Subcutaneous abdominal adipose tissue (tissue), 5 donors: ENCODE data around the gene TMPRSS4.

Experiments
- H3K27ac ChIP-seq: one replicate; pipeline ENCODE4 v1.7.0; 2013; ENCODE audit warnings: low read depth, mild to moderate bottlenecking, inconsistent platforms, low read length, moderate library complexity
- H3K27me3 ChIP-seq, 5 donors: one replicate each; pipeline ENCODE4 v1.7.0; 2013; ENCODE audit warnings: low read length in 5 of 5, inconsistent platforms in 1 of 5; ENCODE audit not compliant: control insufficient read depth in 5 of 5, insufficient read depth in 4 of 5
- H3K36me3 ChIP-seq, 5 donors: one replicate each; pipeline ENCODE4 v1.7.0; 2013; ENCODE audit warnings: low read length in 5 of 5; ENCODE audit not compliant: control insufficient read depth in 5 of 5, insufficient read depth in 5 of 5
- H3K4me1 ChIP-seq, 5 donors: one replicate each; pipeline ENCODE4 v1.7.0; 2013; ENCODE audit warnings: low read length in 5 of 5, mild to moderate bottlenecking in 3 of 5, moderate library complexity in 1 of 5; ENCODE audit not compliant: control insufficient read depth in 5 of 5, insufficient read depth in 5 of 5
- H3K4me3 ChIP-seq, 5 donors: one replicate each; pipeline ENCODE4 v1.7.0; 2013; ENCODE audit warnings: low read length in 5 of 5, low read depth in 1 of 5
- H3K9ac ChIP-seq, 5 donors: one replicate each; pipeline ENCODE4 v1.7.0; 2013; ENCODE audit warnings: low read length in 5 of 5, mild to moderate bottlenecking in 4 of 5, moderate library complexity in 3 of 5
- H3K9me3 ChIP-seq, 5 donors: one replicate each; pipeline ENCODE4 v1.7.0; 2013; ENCODE audit warnings: low read length in 5 of 5; ENCODE audit not compliant: control insufficient read depth in 5 of 5
- donor health status: healthy.
- donor health status: healthy.
- donor health status: healthy.
- donor health status: healthy.
- donor health status: healthy.

TMPRSS4 gene

GRCh38 chr11:118132385-118133151 lies 55.7 kb downstream of the TMPRSS4 start:
- H3K4me1 ChIP-seq = peaks cover 0 to 11% (median 0%) of the 10 kb centered on the region in 5 donors
- H3K4me3 ChIP-seq = no peak overlapping the region
- H3K9ac ChIP-seq = no peak overlapping the region
- peaks cover 0 to 19% (median 6%) of the 10 kb centered on the region in 5 donors for H3K27me3 ChIP-seq
- no peaks in the 10 kb centered on the region for H3K9me3 ChIP-seq
- H3K36me3 ChIP-seq = no peaks in the 10 kb centered on the region
- H3K27ac ChIP-seq = no peak overlapping the region

GRCh38 chr11:118133816-118134215 lies 56.9 kb downstream of the TMPRSS4 start:
- Histone ChIP-seq H3K36me3 (no peaks in the 10 kb centered on the region), H3K4me1 (peaks cover 0 to 9% (median 0%) of the 10 kb centered on the region in 5 donors), H3K27ac (no peak overlapping the region), H3K27me3 (peaks cover 0 to 19% (median 6%) of the 10 kb centered on the region in 5 donors), H3K4me3 (no peak overlapping the region), H3K9me3 (no peaks in the 10 kb centered on the region), H3K9ac (no peak overlapping the region)

GRCh38 chr11:118135051-118135795 lies 58.3 kb downstream of the TMPRSS4 start:
- Histone ChIP-seq H3K4me3 (no peak overlapping the region), H3K4me1 (no peaks in the 10 kb centered on the region), H3K36me3 (no peaks in the 10 kb centered on the region), H3K9ac (no peak overlapping the region), H3K27me3 (peaks cover 0 to 22% (median 8%) of the 10 kb centered on the region in 5 donors), H3K9me3 (no peaks in the 10 kb centered on the region), H3K27ac (no peak overlapping the region)

- Histone ChIP-seq H3K36me3 (no peaks in the 10 kb centered on the region), H3K27ac (no peak overlapping the region), H3K9ac (no peak overlapping the region), H3K9me3 (no peaks in the 10 kb centered on the region), H3K4me3 (no peak overlapping the region), H3K27me3 (peaks cover 0 to 24% (median 8%) of the 10 kb centered on the region in 5 donors), H3K4me1 (no peaks in the 10 kb centered on the region)
Observed at GRCh38 chr11:118135796-118136165, 58.9 kb downstream of the TMPRSS4 start.

GRCh38 chr11:118136341-118136740 lies 59.5 kb downstream of the TMPRSS4 start:
- Histone ChIP-seq H3K36me3 (no peaks in the 10 kb centered on the region), H3K9ac (no peak overlapping the region), H3K27me3 (peaks cover 0 to 24% (median 12%) of the 10 kb centered on the region in 5 donors), H3K4me3 (no peak overlapping the region), H3K27ac (no peak overlapping the region), H3K9me3 (no peaks in the 10 kb centered on the region), H3K4me1 (no peaks in the 10 kb centered on the region)

- no peaks in the 10 kb centered on the region for H3K9me3 ChIP-seq
- H3K36me3 ChIP-seq = no peaks in the 10 kb centered on the region
- no peak overlapping the region for H3K9ac ChIP-seq
- no peak overlapping the region for H3K27ac ChIP-seq
- H3K27me3 ChIP-seq = peaks cover 0 to 24% (median 12%) of the 10 kb centered on the region in 5 donors
- H3K4me3 ChIP-seq = no peak overlapping the region
- no peaks in the 10 kb centered on the region for H3K4me1 ChIP-seq
Observed at GRCh38 chr11:118136801-118137200, 59.9 kb downstream of the TMPRSS4 start.

- H3K36me3 ChIP-seq = no peaks in the 10 kb centered on the region
- H3K27ac ChIP-seq = no peak overlapping the region
- H3K27me3 ChIP-seq = peaks cover 11 to 36% (median 24%) of the 10 kb centered on the region in 5 donors
- H3K9me3 ChIP-seq = no peaks in the 10 kb centered on the region
- H3K4me3 ChIP-seq = no peak overlapping the region
- peaks cover 0 to 3% (median 0%) of the 10 kb centered on the region in 5 donors for H3K4me1 ChIP-seq
- no peak overlapping the region for H3K9ac ChIP-seq
Observed at GRCh38 chr11:118138839-118139420, 62.1 kb downstream of the TMPRSS4 start.

GRCh38 chr11:118139578-118139977 lies 62.7 kb downstream of the TMPRSS4 start:
- Histone ChIP-seq H3K9ac (no peak overlapping the region), H3K27ac (no peak overlapping the region), H3K36me3 (no peaks in the 10 kb centered on the region), H3K27me3 (peaks cover 11 to 41% (median 27%) of the 10 kb centered on the region in 5 donors), H3K9me3 (no peaks in the 10 kb centered on the region), H3K4me1 (peaks cover 0 to 3% (median 0%) of the 10 kb centered on the region in 5 donors), H3K4me3 (no peak overlapping the region)

- H3K27me3 ChIP-seq = peaks cover 11 to 38% (median 26%) of the 10 kb centered on the region in 5 donors
- no peaks in the 10 kb centered on the region for H3K36me3 ChIP-seq
- H3K4me3 ChIP-seq = no peak overlapping the region
- no peaks in the 10 kb centered on the region for H3K9me3 ChIP-seq
- no peak overlapping the region for H3K9ac ChIP-seq
- H3K27ac ChIP-seq = no peak overlapping the region
- H3K4me1 ChIP-seq = peaks cover 0 to 18% (median 11%) of the 10 kb centered on the region in 5 donors
Observed at GRCh38 chr11:118142081-118142480, 65.2 kb downstream of the TMPRSS4 start.

GRCh38 chr11:118142809-118143208 lies 65.9 kb downstream of the TMPRSS4 start:
- Histone ChIP-seq H3K27me3 (peaks cover 11 to 37% (median 26%) of the 10 kb centered on the region in 5 donors), H3K9me3 (no peaks in the 10 kb centered on the region), H3K36me3 (no peaks in the 10 kb centered on the region), H3K27ac (no peak overlapping the region), H3K4me1 (peaks cover 0 to 25% (median 11%) of the 10 kb centered on the region in 5 donors), H3K4me3 (no peak overlapping the region), H3K9ac (no peak overlapping the region)
